IPS-20b (cell line): ENCODE results near the gene PKD2.

Experiments
- H3K27ac ChIP-seq: one replicate; pipeline ENCODE4 v1.5.1; 2013; ENCODE audit warnings: low read length
- H3K27me3 ChIP-seq: 2 replicates; pipeline ENCODE4 v1.6.1; 2013; ENCODE audit warnings: mild to moderate bottlenecking, low read length, inconsistent platforms; ENCODE audit not compliant: insufficient read depth
- H3K36me3 ChIP-seq: 2 replicates; pipeline ENCODE4 v1.6.1; 2013; ENCODE audit warnings: low read depth, mild to moderate bottlenecking, inconsistent platforms, low read length, moderate library complexity; ENCODE audit not compliant: insufficient read depth
- H3K4me1 ChIP-seq: 2 replicates; pipeline ENCODE4 v1.6.1; 2013; ENCODE audit warnings: mild to moderate bottlenecking, control low read depth, inconsistent platforms, low read length, moderate library complexity; ENCODE audit not compliant: insufficient read depth
- H3K4me3 ChIP-seq: 2 replicates; pipeline ENCODE4 v1.5.1; 2013; ENCODE audit warnings: mild to moderate bottlenecking, low read length, inconsistent platforms
- H3K9ac ChIP-seq: 2 replicates; pipeline ENCODE4 v1.6.1; 2013; ENCODE audit warnings: low read depth, mild to moderate bottlenecking, inconsistent platforms, low read length, moderate library complexity
- H3K9me3 ChIP-seq: 2 replicates; pipeline ENCODE4 v1.6.1; 2013; ENCODE audit warnings: mild to moderate bottlenecking, low read depth, low read length, inconsistent platforms; ENCODE audit not compliant: insufficient read depth

The PKD2 gene

DNA sequence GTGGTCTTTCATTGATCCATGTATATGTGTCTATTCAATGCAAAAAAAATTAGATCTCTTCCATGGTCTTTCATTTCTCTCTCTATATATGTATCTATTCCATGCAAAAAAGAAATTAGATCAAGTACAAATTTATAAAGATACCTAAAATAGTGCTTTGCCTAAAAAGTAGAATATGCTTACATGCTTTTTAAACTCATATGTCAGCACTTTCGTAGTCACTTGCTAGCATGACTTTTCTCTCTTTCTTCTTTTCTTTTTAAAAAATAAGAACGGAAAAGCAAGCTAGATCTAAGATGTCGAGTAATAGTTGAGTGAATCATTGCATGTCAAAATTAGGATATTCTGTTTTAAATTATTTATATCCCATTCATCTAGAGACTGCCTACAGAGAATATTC lies 50.9 kb downstream of the PKD2 start:
- no peak overlapping the region for H3K4me3 ChIP-seq
- H3K9ac ChIP-seq: no peak overlapping the region
- H3K27ac ChIP-seq: no peak overlapping the region
- no peaks in the 10 kb centered on the region for H3K27me3 ChIP-seq
- no peaks in the 10 kb centered on the region for H3K4me1 ChIP-seq
- H3K36me3 ChIP-seq: peaks cover 71% of the 10 kb centered on the region
- no peaks in the 10 kb centered on the region for H3K9me3 ChIP-seq

DNA sequence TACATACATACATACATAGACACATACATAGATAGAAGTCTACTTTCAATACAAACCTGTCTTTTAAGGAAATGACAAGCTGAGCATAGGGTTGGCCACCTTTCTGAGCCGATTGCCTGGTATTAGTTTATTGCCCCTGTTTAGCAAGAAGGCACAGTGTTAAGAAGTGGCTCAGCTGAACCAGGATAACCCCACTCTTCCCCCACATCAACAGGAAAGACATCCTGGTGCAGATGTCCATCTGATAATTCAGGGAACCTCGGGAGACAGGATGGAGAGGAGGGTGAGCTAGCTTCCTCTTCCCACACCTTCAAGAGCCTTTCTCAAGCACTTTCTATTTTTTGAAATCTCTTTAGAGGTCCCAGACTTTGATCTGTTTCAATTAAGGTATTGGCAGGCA lies 52.3 kb downstream of the PKD2 start:
- Histone ChIP-seq H3K9me3 (no peaks in the 10 kb centered on the region), H3K4me1 (no peaks in the 10 kb centered on the region), H3K9ac (no peak overlapping the region), H3K27me3 (no peaks in the 10 kb centered on the region), H3K4me3 (no peak overlapping the region), H3K36me3 (peaks cover 80% of the 10 kb centered on the region), H3K27ac (no peak overlapping the region)

DNA sequence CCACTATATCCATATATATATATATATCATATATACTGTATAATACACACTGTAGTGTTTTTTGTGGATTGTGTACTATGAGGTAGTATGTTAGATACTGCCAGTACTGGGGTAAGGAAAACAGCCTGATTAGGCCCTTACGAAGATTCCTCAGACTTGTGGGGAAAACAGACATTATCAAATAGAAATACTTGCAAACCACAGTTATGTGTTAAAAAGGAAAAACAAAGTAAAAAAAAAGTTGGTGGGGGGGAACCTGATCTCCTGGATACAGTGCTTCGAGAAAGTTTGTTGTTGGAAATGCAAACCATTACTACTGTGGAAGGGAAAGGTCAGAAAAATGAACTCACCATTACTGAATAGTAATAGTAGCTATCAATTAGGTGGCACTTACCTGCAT lies 53.0 kb downstream of the PKD2 start:
- Histone ChIP-seq H3K36me3 (peaks cover 80% of the 10 kb centered on the region), H3K9ac (no peak overlapping the region), H3K9me3 (no peaks in the 10 kb centered on the region), H3K27ac (no peak overlapping the region), H3K4me3 (no peak overlapping the region), H3K27me3 (no peaks in the 10 kb centered on the region), H3K4me1 (no peaks in the 10 kb centered on the region)

DNA sequence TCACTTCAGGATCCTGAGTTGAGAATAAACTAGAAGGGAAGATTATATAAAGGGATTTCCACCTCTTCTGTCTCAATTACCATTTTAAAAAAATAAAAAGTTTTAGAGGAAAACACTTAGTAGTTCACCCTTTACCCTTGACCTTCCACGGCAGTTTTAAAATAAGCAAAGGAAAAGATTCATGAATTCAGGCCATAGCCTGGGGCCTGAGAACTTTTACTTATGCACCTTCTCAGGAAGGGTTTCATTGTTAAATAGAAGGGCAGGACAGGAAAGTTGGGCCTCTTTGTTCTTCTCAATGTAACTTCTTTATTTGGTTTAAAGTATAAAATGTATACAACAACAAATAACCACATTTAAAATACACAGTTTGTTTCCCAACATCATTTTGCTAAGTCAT lies 54.9 kb downstream of the PKD2 start:
- H3K36me3 ChIP-seq: peaks cover 82% of the 10 kb centered on the region
- H3K9me3 ChIP-seq: no peaks in the 10 kb centered on the region
- H3K9ac ChIP-seq: no peak overlapping the region
- H3K4me1 ChIP-seq: no peaks in the 10 kb centered on the region
- no peak overlapping the region for H3K27ac ChIP-seq
- no peak overlapping the region for H3K4me3 ChIP-seq
- no peaks in the 10 kb centered on the region for H3K27me3 ChIP-seq

DNA sequence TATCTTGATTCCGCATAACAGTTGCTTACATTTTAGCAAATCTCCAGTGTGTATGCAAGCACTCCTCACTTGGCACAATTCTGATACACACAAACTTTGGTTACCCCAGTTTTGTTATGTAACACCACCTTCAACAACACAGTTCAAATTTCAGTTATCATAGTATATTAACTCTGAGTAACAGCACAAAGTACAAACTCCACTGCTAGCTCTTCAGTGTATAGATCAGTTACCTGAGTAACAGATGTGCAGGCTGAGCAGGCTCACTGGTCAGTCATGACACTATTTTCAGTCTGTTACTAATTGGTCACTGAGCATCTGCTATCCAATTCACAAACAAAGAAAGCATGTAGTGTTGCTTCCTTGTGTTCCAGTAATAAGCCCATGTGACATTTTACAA lies 55.4 kb downstream of the PKD2 start:
- Histone ChIP-seq H3K36me3 (peaks cover 82% of the 10 kb centered on the region), H3K9ac (no peak overlapping the region), H3K4me1 (no peaks in the 10 kb centered on the region), H3K4me3 (no peak overlapping the region), H3K27me3 (no peaks in the 10 kb centered on the region), H3K27ac (no peak overlapping the region), H3K9me3 (peaks cover 3% of the 10 kb centered on the region; the same call in 1 of the 2 replicates)

DNA sequence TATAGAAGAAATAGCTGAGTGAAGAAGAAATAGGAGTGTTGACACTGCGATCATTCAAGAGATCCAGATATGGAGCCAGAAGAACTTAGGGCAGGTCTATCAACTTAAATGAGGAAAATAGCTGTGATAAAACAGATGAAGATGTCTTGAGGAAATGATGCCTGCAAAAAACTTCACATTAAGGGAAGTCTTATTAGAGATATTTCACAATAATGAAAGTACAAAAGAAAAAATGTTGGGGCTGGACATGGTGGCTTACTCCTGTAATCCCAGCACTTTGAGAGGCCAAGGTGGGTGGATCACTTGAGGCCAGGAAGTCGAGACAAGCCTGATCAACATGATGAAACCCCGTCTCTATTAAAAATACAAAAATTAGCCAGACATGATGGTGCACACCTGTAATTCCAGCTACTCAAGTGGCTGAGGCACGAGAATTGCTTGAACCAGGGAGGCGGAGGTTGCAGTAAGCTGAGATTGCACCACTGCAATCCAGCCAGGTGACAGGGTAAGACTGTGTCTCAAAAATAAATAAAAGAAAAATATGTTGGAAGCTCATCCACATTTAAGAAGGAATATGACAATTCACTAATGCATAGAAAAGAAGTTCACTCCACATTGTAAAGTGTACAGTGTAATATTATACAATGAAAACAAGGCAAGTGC lies 56.3 kb downstream of the PKD2 start:
- Histone ChIP-seq H3K36me3 (peaks cover 83% of the 10 kb centered on the region), H3K4me1 (no peaks in the 10 kb centered on the region), H3K9me3 (peaks cover 3% of the 10 kb centered on the region; the same call in 1 of the 2 replicates), H3K4me3 (no peak overlapping the region), H3K27me3 (no peaks in the 10 kb centered on the region), H3K9ac (no peak overlapping the region), H3K27ac (no peak overlapping the region)

DNA sequence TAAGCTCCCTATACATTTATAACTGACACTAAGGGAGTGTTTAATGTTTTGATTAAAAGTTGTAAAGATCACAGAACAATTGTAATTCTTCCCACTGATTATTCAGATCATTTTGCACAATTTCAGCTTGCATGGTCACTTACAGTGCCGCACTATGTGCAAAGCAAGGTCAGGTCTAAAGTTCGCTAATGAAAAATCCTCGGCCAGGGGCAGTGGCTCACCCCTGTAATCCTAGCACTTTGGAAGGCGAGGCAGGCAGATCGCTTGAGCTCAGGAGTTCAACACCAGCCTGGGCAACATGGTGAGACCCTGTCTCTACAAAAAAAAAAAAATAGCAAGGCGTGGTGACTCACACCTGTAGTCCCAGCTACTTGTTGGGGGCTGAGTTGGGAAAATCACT lies 57.0 kb downstream of the PKD2 start:
- H3K9ac ChIP-seq: no peak overlapping the region
- H3K27ac ChIP-seq: no peak overlapping the region
- peaks cover 81% of the 10 kb centered on the region for H3K36me3 ChIP-seq
- H3K4me1 ChIP-seq: no peaks in the 10 kb centered on the region
- H3K4me3 ChIP-seq: no peak overlapping the region
- H3K27me3 ChIP-seq: no peaks in the 10 kb centered on the region
- peaks cover 3% of the 10 kb centered on the region; the same call in 1 of the 2 replicates for H3K9me3 ChIP-seq

DNA sequence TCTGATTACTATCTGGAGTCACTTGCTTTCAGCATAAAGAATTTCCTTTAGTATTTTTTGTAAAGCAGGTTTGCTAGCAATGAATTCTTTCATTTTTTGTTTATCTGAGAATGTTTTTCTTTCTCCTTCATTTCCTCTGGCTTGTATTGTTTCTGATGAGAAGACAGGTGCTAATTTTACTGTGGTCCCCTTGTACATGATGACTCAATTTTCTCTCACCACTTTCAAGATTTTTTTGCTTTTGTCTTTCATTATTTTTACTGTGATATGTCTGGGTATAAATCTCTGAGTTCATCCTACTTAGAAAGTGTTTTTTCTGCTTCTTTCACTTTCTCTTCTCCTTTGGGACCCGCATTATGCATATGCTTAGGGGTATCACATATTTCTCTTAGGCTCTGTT lies 62.6 kb downstream of the PKD2 start:
- H3K4me3 ChIP-seq: no peak overlapping the region
- no peaks in the 10 kb centered on the region for H3K4me1 ChIP-seq
- H3K27ac ChIP-seq: no peak overlapping the region
- H3K36me3 ChIP-seq: peaks cover 91% of the 10 kb centered on the region
- H3K9me3 ChIP-seq: peaks cover 3% of the 10 kb centered on the region; the same call in 1 of the 2 replicates
- H3K27me3 ChIP-seq: no peaks in the 10 kb centered on the region
- no peak overlapping the region for H3K9ac ChIP-seq

DNA sequence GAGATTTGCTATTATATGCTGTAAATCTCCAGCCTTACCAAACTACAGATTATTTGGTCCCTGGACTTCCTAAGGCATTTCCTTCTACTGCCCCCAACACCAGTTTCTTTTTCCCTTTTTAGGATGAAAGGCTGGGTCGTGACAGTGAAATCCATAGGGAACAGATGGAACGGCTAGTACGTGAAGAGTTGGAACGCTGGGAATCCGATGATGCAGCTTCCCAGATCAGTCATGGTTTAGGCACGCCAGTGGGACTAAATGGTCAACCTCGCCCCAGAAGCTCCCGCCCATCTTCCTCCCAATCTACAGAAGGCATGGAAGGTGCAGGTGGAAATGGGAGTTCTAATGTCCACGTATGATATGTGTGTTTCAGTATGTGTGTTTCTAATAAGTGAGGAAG lies 67.9 kb downstream of the PKD2 start:
- Histone ChIP-seq H3K36me3 (peaks cover 78% of the 10 kb centered on the region), H3K27ac (no peak overlapping the region), H3K4me1 (peaks cover 2% of the 10 kb centered on the region; the same call in 1 of the 2 replicates), H3K27me3 (no peaks in the 10 kb centered on the region), H3K9ac (no peak overlapping the region), H3K4me3 (no peak overlapping the region), H3K9me3 (no peaks in the 10 kb centered on the region)

DNA sequence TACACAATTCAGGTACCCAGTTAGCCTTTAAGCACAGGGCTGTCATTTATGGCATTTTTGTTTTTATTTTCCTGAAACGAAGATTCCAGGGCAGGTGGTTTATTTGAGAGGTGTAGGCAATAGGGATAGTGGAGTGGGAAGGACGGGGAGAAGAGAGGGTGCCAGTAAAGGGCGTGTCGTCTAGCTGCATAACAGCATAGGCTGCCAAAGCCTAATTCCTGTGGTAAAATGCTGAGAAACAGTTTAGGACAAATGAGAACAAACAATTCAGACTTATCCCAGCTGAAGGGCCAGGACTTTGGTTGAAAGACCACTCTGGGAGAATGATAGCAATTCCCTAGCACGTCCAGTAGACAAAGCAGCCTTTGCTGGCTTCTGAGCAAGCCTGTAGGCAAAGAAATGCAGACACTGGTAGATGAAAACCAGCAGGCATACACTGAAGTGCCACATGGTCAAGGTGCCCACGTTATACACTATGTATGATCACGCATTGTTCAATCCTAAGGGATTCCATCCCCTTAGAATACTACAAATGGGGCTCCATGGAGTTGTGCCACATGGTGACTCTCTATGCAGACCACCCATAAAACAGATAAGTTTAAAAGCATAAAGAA lies 70.6 kb downstream of the PKD2 start:
- Histone ChIP-seq H3K27me3 (no peaks in the 10 kb centered on the region), H3K4me1 (peaks cover 2% of the 10 kb centered on the region; the same call in 1 of the 2 replicates), H3K9me3 (no peaks in the 10 kb centered on the region), H3K9ac (no peak overlapping the region), H3K4me3 (no peak overlapping the region), H3K27ac (no peak overlapping the region), H3K36me3 (peaks cover 53% of the 10 kb centered on the region)

DNA sequence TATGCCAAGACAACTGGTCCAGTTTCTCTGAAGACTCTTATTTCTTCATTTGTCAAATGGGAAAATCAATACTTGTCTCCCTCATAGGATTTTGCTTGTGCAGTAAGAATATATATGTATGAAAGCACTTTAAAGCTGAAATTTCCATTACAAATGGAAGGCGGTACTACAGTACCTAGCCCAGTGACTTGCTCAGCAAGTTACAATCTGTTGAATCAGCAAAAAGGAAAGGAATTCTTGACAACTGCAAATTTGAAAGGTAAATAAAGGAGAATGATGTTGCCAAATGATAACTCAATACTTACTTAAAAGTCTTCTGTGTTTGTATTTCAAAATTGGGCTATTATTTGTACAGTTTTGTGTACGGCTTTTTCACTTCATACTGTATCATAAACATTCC lies 71.1 kb downstream of the PKD2 start:
- Histone ChIP-seq H3K4me1 (peaks cover 2% of the 10 kb centered on the region; the same call in 1 of the 2 replicates), H3K36me3 (peaks cover 49% of the 10 kb centered on the region), H3K9ac (no peak overlapping the region), H3K4me3 (no peak overlapping the region), H3K27me3 (no peaks in the 10 kb centered on the region), H3K9me3 (no peaks in the 10 kb centered on the region), H3K27ac (no peak overlapping the region)

DNA sequence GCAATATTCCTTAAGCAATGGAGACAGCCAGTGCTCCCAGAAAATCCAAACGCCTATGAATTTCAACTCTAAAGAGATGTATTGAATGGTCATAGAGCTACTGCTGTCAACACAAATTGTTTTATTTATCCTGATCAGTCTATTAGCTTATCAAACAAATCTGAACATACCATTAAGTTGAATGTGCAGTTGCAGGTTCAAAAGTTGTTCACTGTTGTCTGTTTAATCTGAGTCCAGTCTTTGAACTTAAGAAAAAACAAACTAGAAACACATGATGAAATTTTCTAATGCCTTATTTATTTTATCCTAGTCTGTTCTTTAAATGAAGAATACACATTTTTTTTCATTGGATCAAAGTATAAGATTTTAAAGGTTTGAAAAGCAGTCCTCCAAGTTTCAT lies 73.2 kb downstream of the PKD2 start:
- H3K27ac ChIP-seq: no peak overlapping the region
- H3K36me3 ChIP-seq: peaks cover 29% of the 10 kb centered on the region
- no peaks in the 10 kb centered on the region for H3K9me3 ChIP-seq
- H3K4me3 ChIP-seq: no peak overlapping the region
- no peak overlapping the region for H3K9ac ChIP-seq
- H3K27me3 ChIP-seq: no peaks in the 10 kb centered on the region
- H3K4me1 ChIP-seq: peaks cover 2% of the 10 kb centered on the region; the same call in 1 of the 2 replicates
